SK-N-SH (cell line): Measurements from ENCODE around the gene RHBDF2.

Experiments
- EZH2phosphoT487 ChIP-seq: fragments of 200-600 bp; sonication (generic); IDR thresholded peaks from 2 replicates; pipeline ENCODE4 v1.6.1; 2017; ENCODE audit warnings: low read depth, mixed run types, mild to moderate bottlenecking, antibody characterized with exemption, moderate library complexity, borderline replicate concordance
- RFX5 ChIP-seq: IDR thresholded peaks from 2 replicates; pipeline ENCODE4 v1.6.1; 2012; ENCODE audit warnings: mild to moderate bottlenecking, improper control_type of control experiment, low read length

DNA sequence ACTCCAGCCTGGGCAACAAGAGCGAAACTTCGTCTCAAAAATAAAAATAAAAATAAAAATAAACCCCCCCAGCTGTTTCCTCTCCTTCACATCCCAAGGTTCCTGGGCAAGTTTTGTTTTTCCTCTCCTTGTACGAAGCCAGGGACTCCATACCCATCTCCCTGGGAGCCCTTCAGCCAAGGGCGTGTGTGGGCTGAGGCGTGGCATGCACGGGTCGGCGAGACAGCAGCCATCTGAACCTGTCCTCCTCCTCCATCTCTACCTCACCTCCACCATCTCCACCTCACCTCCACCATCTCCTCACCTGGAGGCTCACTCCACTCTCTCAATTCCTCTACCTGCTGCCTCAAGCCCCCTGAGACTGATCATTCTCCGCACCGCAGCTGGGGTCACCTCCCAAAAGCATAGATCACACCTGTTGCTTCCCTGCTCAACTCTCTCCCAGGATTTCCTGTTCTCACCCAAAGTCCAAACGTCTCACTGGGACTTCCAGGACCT lies 16.9 kb downstream of the RHBDF2 start:
- TF ChIP-seq RFX5 (no peak), EZH2phosphoT487 (no peak)
